Breast epithelium (tissue), 3 donors: ENCODE data around the gene PCDHGA1.

Experiments used
- CTCF ChIP-seq, 3 donors: fragments of 450-650 bp; IDR thresholded peaks; one replicate each; pipeline ENCODE4 v1.5.1; 2016 to 2017; ENCODE audit warnings: antibody characterized with exemption in 3 of 3, mild to moderate bottlenecking in 3 of 3, moderate library complexity in 3 of 3
- POLR2A ChIP-seq: fragments of 450-650 bp; IDR thresholded peaks from one replicate; pipeline ENCODE4 v1.6.1; 2016; ENCODE audit warnings: antibody characterized with exemption, mild to moderate bottlenecking, moderate library complexity
- POLR2AphosphoS5 ChIP-seq, 3 donors: sonication (generic); formaldehyde crosslinking; IDR thresholded peaks; one replicate each; pipeline ENCODE4 v1.6.1; 2017; ENCODE audit warnings: antibody characterized with exemption in 3 of 3

- TF ChIP-seq CTCF (IDR thresholded peaks at IDR 0.05) (no peak), POLR2AphosphoS5 (IDR thresholded peaks at IDR 0.05) (no peak), POLR2A (no peak)
These were observed 146.8 kb downstream of the PCDHGA1 start for GRCh38 chr5:141477044-141477575.
